ENCODE measurements around the gene EP400. TPM values are rescaled to one million over a fixed set of nuclear protein-coding genes. Genes with fewer than 3 reads are reported as not detected.
"Not testable (repeated sequence)": the region's sequence is repeated elsewhere in the genome, so short reads cannot be mapped to it uniquely, and the experiment has no call there.

EP400 gene
- total RNA-seq, 1 experiment from 2014 or later, result 6.7 TPM

GRCh38 chr12:132089407-132089910 is 139.7 kb downstream of the EP400 start:
- DNase-seq (ENCODE audit: low spot score), result no peak

- no peak for DNase-seq (ENCODE audit: low spot score)
Observed at GRCh38 chr12:132094269-132094891, 144.6 kb downstream of the EP400 start.

GRCh38 chr12:132095520-132096409 is 146.0 kb downstream of the EP400 start:
- DNase-seq (ENCODE audit: low spot score), result no peak

- no peak for DNase-seq (ENCODE audit: low spot score)
Observed at GRCh38 chr12:132099739-132100138, 150.0 kb downstream of the EP400 start.

GRCh38 chr12:132100306-132101065 is 150.7 kb downstream of the EP400 start:
- no peak for DNase-seq (ENCODE audit: low spot score)

GRCh38 chr12:132102297-132102696 is 152.6 kb downstream of the EP400 start:
- no peak for DNase-seq (ENCODE audit: low spot score)

GRCh38 chr12:132103072-132103471 is 153.3 kb downstream of the EP400 start:
- not testable (repeated sequence) for DNase-seq (ENCODE audit: low spot score)

- DNase-seq (ENCODE audit: low spot score), result no peak
Observed at GRCh38 chr12:132103542-132104308, 154.0 kb downstream of the EP400 start.

- no peak for DNase-seq (ENCODE audit: low spot score)
Observed at GRCh38 chr12:132105467-132105866, 155.7 kb downstream of the EP400 start.

- DNase-seq (ENCODE audit: low spot score), result no peak
Observed at GRCh38 chr12:132106921-132107320, 157.2 kb downstream of the EP400 start.

GRCh38 chr12:132108211-132108832 is 158.6 kb downstream of the EP400 start:
- DNase-seq (ENCODE audit: low spot score), result no peak

GRCh38 chr12:132109741-132110140 is 160.0 kb downstream of the EP400 start:
- DNase-seq (ENCODE audit: low spot score), result no peak

- no peak for DNase-seq (ENCODE audit: low spot score)
Observed at GRCh38 chr12:132110677-132111076, 160.9 kb downstream of the EP400 start.

GRCh38 chr12:132111654-132112304 is 162.0 kb downstream of the EP400 start:
- DNase-seq (ENCODE audit: low spot score), result no peak

GRCh38 chr12:132114667-132115066 is 164.9 kb downstream of the EP400 start:
- no peak for DNase-seq (ENCODE audit: low spot score)

GRCh38 chr12:132115500-132115899 is 165.8 kb downstream of the EP400 start:
- no peak for DNase-seq (ENCODE audit: low spot score)

GRCh38 chr12:132116709-132117557 is 167.2 kb downstream of the EP400 start:
- no peak for DNase-seq (ENCODE audit: low spot score)

GRCh38 chr12:132117558-132117875 is 167.8 kb downstream of the EP400 start:
- no peak for DNase-seq (ENCODE audit: low spot score)

GRCh38 chr12:132118876-132119275 is 169.1 kb downstream of the EP400 start:
- DNase-seq (ENCODE audit: low spot score), result no peak

GRCh38 chr12:132121283-132121682 is 171.5 kb downstream of the EP400 start:
- no peak for DNase-seq (ENCODE audit: low spot score)
